SU-DHL-6 (cell line): ENCODE measurements around the gene ANKRD44.

Source experiments
- H2AFZ ChIP-seq: fragments of 200-600 bp; sonication (generic); 2 replicates; pipeline ENCODE4 v1.6.1; 2014; ENCODE audit warnings: low read depth, mild to moderate bottlenecking, moderate library complexity, mixed read lengths, antibody characterized with exemption, low read length; ENCODE audit not compliant: severe bottlenecking
- H3F3A ChIP-seq: fragments of 200-600 bp; shearing (Covaris generic); 2 replicates; pipeline ENCODE4 v1.6.0; 2016; ENCODE audit warnings: antibody characterized with exemption, mild to moderate bottlenecking; ENCODE audit not compliant: insufficient read depth
- H3K27ac ChIP-seq: fragments of 200-600 bp; sonication (generic); 2 replicates; pipeline ENCODE4 v1.5.1; 2016; ENCODE audit warnings: low read depth, mild to moderate bottlenecking, low read length, moderate library complexity, mixed read lengths
- H3K27me3 ChIP-seq: fragments of 200-600 bp; sonication (generic), shearing (Covaris generic); 2 replicates; pipeline ENCODE4 v1.6.0; 2014; ENCODE audit warnings: mild to moderate bottlenecking, low read length
- H3K36me3 ChIP-seq: fragments of 200-600 bp; sonication (generic); 2 replicates; pipeline ENCODE4 v1.6.1; 2014; ENCODE audit warnings: mild to moderate bottlenecking, low read length, mixed read lengths
- H3K4me2 ChIP-seq: fragments of 300-600, 200-600 bp; shearing (Covaris generic), sonication (generic); 2 replicates; pipeline ENCODE4 v1.6.0; 2014; ENCODE audit warnings: low read length, low read depth, mild to moderate bottlenecking; ENCODE audit not compliant: poor library complexity, severe bottlenecking
- H3K4me3 ChIP-seq: fragments of 200-600 bp; sonication (generic); 2 replicates; pipeline ENCODE4 v1.5.1; 2014; ENCODE audit warnings: antibody characterized with exemption, low read length, mild to moderate bottlenecking, mixed read lengths; ENCODE audit not compliant: insufficient read depth, poor library complexity, severe bottlenecking
- H3K79me2 ChIP-seq: fragments of 200-600 bp; sonication (generic); 2 replicates; pipeline ENCODE4 v1.6.1; 2014; ENCODE audit warnings: mild to moderate bottlenecking, low read length, moderate library complexity; ENCODE audit not compliant: insufficient read depth
- H3K9ac ChIP-seq: fragments of 200-600 bp; sonication (generic); 2 replicates; pipeline ENCODE4 v1.7.0; 2014; ENCODE audit warnings: mild to moderate bottlenecking, low read length
- H3K9me2 ChIP-seq: fragments of 200-600 bp; sonication (generic); replicated peaks from 2 replicates; pipeline ENCODE4 v1.6.1; 2014; ENCODE audit warnings: low read length; ENCODE audit not compliant: insufficient read depth
- H3K9me3 ChIP-seq: fragments of 200-600 bp; sonication (generic); 2 replicates; pipeline ENCODE4 v1.6.1; 2014; ENCODE audit warnings: low read length, mixed read lengths; ENCODE audit not compliant: insufficient read depth
- H4K20me1 ChIP-seq: fragments of 200-600 bp; sonication (generic); 2 replicates; pipeline ENCODE4 v1.6.1; 2014; ENCODE audit warnings: low read depth, mild to moderate bottlenecking, antibody characterized with exemption, low read length, moderate library complexity, mixed read lengths
- CTCF ChIP-seq: fragments of 200-600 bp; sonication (generic); IDR thresholded peaks from one replicate; pipeline ENCODE4 v1.5.1; 2017; ENCODE audit warnings: antibody characterized with exemption, mild to moderate bottlenecking, low read length, moderate library complexity; ENCODE audit not compliant: insufficient read depth, poor library complexity, severe bottlenecking
- EZH2phosphoT487 ChIP-seq: fragments of 200-600 bp; sonication (generic), shearing (Covaris generic); conservative IDR thresholded peaks from 2 replicates; pipeline ENCODE4 v1.6.1; 2018; ENCODE audit warnings: mild to moderate bottlenecking, antibody characterized with exemption, low read length, moderate library complexity, mixed read lengths

ANKRD44 gene

GRCh38 chr2:197208024-197208423 lies 102.6 kb downstream of the ANKRD44 start:
- H3K27me3 ChIP-seq, result no peaks in the 10 kb centered on the region
- no peak overlapping the region for H2AFZ ChIP-seq
- peaks cover 20% of the 10 kb centered on the region; the same call in 1 of the 2 replicates for H3F3A ChIP-seq
- H3K27ac ChIP-seq, result peak overlapping the region; percentile 35; the same call in 1 of the 2 replicates
- no peaks in the 10 kb centered on the region for H4K20me1 ChIP-seq
- 0 out of 2 replicates have a peak, but pooled peaks cover 3% of the 10 kb centered on the region for H3K36me3 ChIP-seq
- no peaks in the 10 kb centered on the region for H3K9me2 ChIP-seq
- no peaks in the 10 kb centered on the region for H3K9me3 ChIP-seq
- H3K9ac ChIP-seq, result no peak overlapping the region
- no peak overlapping the region for H3K4me3 ChIP-seq
- no peak for TF ChIP-seq EZH2phosphoT487
- TF ChIP-seq CTCF, result no peak
- peak overlapping the region; percentile 24 for H3K4me2 ChIP-seq
- H3K79me2 ChIP-seq, result peaks cover 41% of the 10 kb centered on the region

- TF ChIP-seq EZH2phosphoT487, result no peak
- no peak for TF ChIP-seq CTCF
- peaks cover 37% of the 10 kb centered on the region for H3K79me2 ChIP-seq
- no peaks in the 10 kb centered on the region for H4K20me1 ChIP-seq
- no peak overlapping the region for H2AFZ ChIP-seq
- H3K9ac ChIP-seq, result no peak overlapping the region
- H3K27me3 ChIP-seq, result no peaks in the 10 kb centered on the region
- no peaks in the 10 kb centered on the region for H3K9me3 ChIP-seq
- no peak overlapping the region for H3K4me3 ChIP-seq
- 0 out of 2 replicates have a peak, but pooled peaks cover 3% of the 10 kb centered on the region for H3K36me3 ChIP-seq
- peak overlapping the region; percentile 24 for H3K4me2 ChIP-seq
- no peaks in the 10 kb centered on the region for H3K9me2 ChIP-seq
- H3F3A ChIP-seq, result peaks cover 19% of the 10 kb centered on the region; the same call in 1 of the 2 replicates
- H3K27ac ChIP-seq, result peak overlapping the region; percentile 35; the same call in 1 of the 2 replicates
These were observed 103.0 kb downstream of the ANKRD44 start for GRCh38 chr2:197207598-197207997.

GRCh38 chr2:197207106-197207505 lies 103.5 kb downstream of the ANKRD44 start:
- no peak for TF ChIP-seq CTCF
- TF ChIP-seq EZH2phosphoT487, result no peak
- peak overlapping the region; percentile 24 for H3K4me2 ChIP-seq
- no peak overlapping the region for H2AFZ ChIP-seq
- H3K36me3 ChIP-seq, result 0 out of 2 replicates have a peak, but pooled peaks cover 3% of the 10 kb centered on the region
- H3K9me2 ChIP-seq, result no peaks in the 10 kb centered on the region
- no peaks in the 10 kb centered on the region for H3K9me3 ChIP-seq
- H3F3A ChIP-seq, result peaks cover 19% of the 10 kb centered on the region; the same call in 1 of the 2 replicates
- H3K79me2 ChIP-seq, result peaks cover 32% of the 10 kb centered on the region
- H3K9ac ChIP-seq, result no peak overlapping the region
- H3K4me3 ChIP-seq, result no peak overlapping the region
- H3K27ac ChIP-seq, result peak overlapping the region; percentile 35; the same call in 1 of the 2 replicates
- H3K27me3 ChIP-seq, result no peaks in the 10 kb centered on the region
- H4K20me1 ChIP-seq, result no peaks in the 10 kb centered on the region
